GM21576 (cell line): ENCODE results near the gene SCD5.

Source experiments
- ATAC-seq: cut with Tn5 transposase; IDR thresholded peaks from one replicate; pipeline ENCODE4 v1.9.1; 2021; ENCODE audit warnings: mild to moderate bottlenecking, moderate library complexity; ENCODE audit not compliant: unreplicated experiment

SCD5 gene

GRCh38 chr4:82643994-82644733, 154.4 kb downstream of the SCD5 start:
- no peak for ATAC-seq

- ATAC-seq, result no peak
Measured at GRCh38 chr4:82642331-82642730, 156.3 kb downstream of the SCD5 start.

- ATAC-seq, result no peak
Measured at GRCh38 chr4:82640540-82640939, 158.1 kb downstream of the SCD5 start.

GRCh38 chr4:82639971-82640370, 158.6 kb downstream of the SCD5 start:
- ATAC-seq, result no peak

DNA sequence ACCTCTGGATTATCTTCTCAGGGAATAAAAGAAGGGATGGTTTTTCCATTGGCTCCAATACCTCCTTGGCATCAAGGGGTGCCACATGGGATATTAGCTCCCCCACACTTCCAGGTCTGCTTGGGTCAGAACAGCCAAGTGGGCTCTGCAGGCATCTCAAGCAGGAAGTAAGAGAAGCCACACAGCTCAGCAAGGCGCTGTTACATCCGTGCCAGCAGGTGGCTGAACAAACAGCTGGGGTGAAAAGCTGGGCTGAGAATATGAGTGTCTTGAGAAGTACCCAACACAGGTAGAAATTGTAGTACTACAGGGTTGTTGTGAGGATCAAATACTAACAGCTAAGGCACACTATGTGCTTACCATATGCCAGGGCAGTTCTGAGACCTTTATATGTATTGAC, 160.1 kb downstream of the SCD5 start:
- ATAC-seq, result no peak

GRCh38 chr4:82630079-82630478, 168.5 kb downstream of the SCD5 start:
- ATAC-seq, result no peak

- no peak for ATAC-seq
Measured at GRCh38 chr4:82629238-82630000, 169.2 kb downstream of the SCD5 start.

DNA sequence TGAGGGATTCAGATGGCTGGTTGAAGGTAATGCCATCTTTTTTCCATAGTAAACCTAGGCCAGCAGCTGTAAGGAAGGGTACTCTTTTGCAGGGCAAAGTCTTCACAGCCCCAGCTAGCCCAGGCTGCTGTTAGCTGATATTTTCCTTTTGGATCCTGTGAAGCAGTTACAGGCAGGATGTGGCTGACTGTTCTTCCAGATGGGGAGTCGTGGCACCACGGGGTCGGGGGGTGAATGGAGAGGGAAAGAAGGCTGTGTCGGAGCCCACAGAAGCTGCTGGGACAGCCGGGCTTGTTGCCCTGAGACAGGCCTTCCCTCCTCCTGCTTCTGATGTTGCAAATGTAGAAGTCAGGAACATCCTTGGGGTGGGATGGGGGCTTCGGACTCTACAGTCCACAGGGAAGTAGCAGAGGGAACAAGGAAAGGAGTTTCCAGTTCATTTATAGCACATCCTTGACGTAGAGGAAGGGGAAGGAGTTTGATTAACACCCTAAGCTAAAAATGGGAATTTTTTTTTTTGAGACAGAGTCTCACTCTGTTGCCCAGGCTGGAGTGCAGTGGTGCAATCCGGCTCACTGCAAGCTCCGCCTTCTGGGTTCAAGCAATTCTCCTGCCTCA, 172.2 kb downstream of the SCD5 start:
- no peak for ATAC-seq

- no peak for ATAC-seq
Measured at GRCh38 chr4:82624819-82625218, 173.8 kb downstream of the SCD5 start.

GRCh38 chr4:82623121-82623683, 175.4 kb downstream of the SCD5 start:
- no peak for ATAC-seq

GRCh38 chr4:82621251-82621650, 177.3 kb downstream of the SCD5 start:
- ATAC-seq, result no peak

GRCh38 chr4:82620126-82620735, 178.4 kb downstream of the SCD5 start:
- ATAC-seq, result no peak

DNA sequence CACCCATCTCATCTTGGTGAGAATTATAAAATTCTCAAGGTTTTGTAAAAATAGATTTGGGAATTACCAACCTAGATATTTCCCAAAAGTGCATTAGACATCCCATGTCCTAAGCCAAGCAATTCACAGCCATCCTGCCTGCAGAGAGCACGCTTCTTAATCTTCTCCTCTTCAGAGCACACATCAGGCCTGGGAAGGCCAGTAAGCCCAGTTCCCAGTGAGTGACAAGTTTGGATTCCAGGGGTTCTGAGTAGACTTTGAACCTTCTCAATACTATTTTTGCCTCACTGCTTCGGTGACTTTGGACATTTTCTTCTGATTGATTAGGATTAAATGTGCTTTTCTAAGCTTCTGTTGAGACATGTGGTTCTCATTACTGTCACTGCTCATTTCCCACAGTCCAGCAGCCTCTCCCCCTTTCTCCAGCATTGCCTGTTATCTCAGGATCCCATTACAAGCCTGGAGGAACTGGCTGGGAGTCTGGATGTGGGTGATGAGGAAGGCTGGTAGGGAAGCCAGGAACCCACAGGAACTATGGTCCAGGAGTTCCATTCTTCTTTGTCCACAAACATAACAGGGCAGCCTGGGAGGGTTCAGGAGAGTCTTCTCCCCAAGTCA, 180.4 kb downstream of the SCD5 start:
- no peak for ATAC-seq

- ATAC-seq, result no peak
Measured at GRCh38 chr4:82614838-82615449, 183.7 kb downstream of the SCD5 start.

- no peak for ATAC-seq
Measured at GRCh38 chr4:82613121-82613520, 185.5 kb downstream of the SCD5 start.

DNA sequence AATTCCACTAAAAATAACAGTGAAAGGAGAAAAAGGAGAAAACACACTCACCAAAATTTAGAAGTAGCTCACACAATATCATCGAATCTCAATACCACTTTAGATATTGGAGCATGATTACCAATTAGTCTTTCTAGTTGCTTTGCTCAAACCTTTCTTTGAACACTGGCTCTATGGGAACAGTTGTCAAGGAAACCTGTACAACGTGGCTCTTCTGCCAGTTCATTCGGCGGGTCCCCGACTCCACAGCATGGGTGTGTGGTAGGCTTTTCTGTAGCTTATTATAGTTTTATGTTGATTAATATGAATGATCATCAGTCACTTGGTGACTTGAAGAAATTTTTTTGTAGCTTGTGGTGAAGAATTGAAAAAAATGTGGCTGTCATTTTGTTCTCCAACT, 186.6 kb downstream of the SCD5 start:
- ATAC-seq, result no peak

DNA sequence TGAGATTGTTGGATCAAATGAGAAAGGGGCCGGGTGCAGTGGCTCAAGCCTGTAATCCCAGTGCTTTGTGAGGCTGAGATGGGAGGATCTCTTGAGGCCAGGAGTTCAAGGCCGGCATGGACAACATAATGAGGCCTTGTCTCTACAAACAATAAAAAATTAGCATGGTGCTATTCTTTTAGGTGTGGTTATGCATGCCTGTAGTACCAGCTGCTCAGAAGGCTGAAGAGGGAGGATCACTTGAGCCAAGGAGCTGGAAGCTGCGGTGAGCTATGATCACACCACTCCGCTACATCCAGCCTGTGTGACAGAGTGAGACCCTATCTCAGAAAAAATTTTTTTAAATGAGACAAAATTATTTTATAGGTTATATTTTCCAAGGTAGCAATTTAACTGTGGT, 187.1 kb downstream of the SCD5 start:
- no peak for ATAC-seq

- ATAC-seq, result no peak
Measured at GRCh38 chr4:82610041-82610440, 188.6 kb downstream of the SCD5 start.

GRCh38 chr4:82606622-82607021, 192.0 kb downstream of the SCD5 start:
- no peak for ATAC-seq

DNA sequence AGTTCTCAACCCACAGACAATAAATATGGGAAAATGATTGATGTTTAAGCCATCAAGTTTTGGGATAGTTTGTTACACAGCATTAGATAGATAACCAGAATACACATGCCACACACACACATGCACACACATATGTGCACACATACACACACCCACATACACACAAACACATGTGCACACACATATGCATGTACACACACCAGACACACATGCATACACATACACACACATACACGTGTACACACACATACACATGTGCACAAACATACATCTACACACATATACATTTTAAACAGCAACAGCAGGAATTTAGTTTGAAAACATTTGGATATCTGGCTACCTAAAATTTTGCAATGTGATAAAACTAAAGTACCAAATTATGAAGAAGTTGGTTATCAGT, 194.1 kb downstream of the SCD5 start:
- ATAC-seq, result no peak
